A549 (cell line): ENCODE measurements around the gene KCNJ11. TPM values are rescaled to one million over a fixed set of nuclear protein-coding genes. Genes with fewer than 3 reads are reported as not detected.

Experiments
- ATAC-seq, 2 experiments: fragments of 200-7000 bp in 1 of 2; fragments of >200 bp in 1 of 2; cut with Nextera tagmentation in 1 of 2; cut with Tn5 transposase in 1 of 2; 3 replicates each; pipeline versions ENCODE4 v1.8.0 to v1.9.1; 2018 to 2020; ENCODE audit warnings: mild to moderate bottlenecking in 1 of 2, moderate library complexity in 1 of 2
- CTCF ChIA-PET: fragments of 300-600 bp; sonication (Branson Sonifier 250); formaldehyde crosslinking; extraction: SDS; loops from one replicate; lab custom pipeline; 2021; ENCODE audit warnings: antibody characterized with exemption, inconsistent platforms; lab: Yijun Ruan, JAX
- POLR2A ChIA-PET: fragments of 350-600 bp; formaldehyde crosslinking; extraction: SDS; loops from one replicate; lab custom pipeline; 2021; ENCODE audit warnings: antibody characterized with exemption, inconsistent platforms; lab: Yijun Ruan, JAX
- DNase-seq, 2 experiments: peaks; one replicate each; pipeline versions ENCODE4 v3.0.0 to v3.0.0-alpha.2; 2011 to 2016; ENCODE audit warnings: low read depth in 1 of 2, low spot score in 1 of 2
- FAIRE-seq: peaks from 2 replicates; lab custom pipeline; 2011; peaks lifted over from hg19 to GRCh38; lab: Jason Lieb, UNC
- H3K27ac ChIP-seq, 2 experiments: fragments of >200 bp; sonication (Bioruptor Twin); formaldehyde crosslinking; 3 replicates each; pipeline ENCODE4 v1.5.1; 2016 to 2017
- H3K4me1 ChIP-seq: fragments of >200 bp; sonication (Bioruptor Twin); formaldehyde crosslinking; 3 replicates; pipeline ENCODE4 v1.6.1; 2016
- H3K4me2 ChIP-seq: fragments of >200 bp; sonication (Bioruptor Twin); formaldehyde crosslinking; 3 replicates; pipeline ENCODE4 v1.6.1; 2016
- H3K4me3 ChIP-seq: fragments of >200 bp; sonication (Bioruptor Twin); formaldehyde crosslinking; 3 replicates; pipeline ENCODE4 v1.5.1; 2016
- H3K9me3 ChIP-seq: fragments of >200 bp; sonication (Bioruptor Twin); formaldehyde crosslinking; 3 replicates; pipeline ENCODE4 v1.6.1; 2016
- CBX8 ChIP-seq: fragments of 200-600 bp; sonication (generic); IDR thresholded peaks from 2 replicates; pipeline ENCODE4 v1.6.1; 2016
- CEBPB ChIP-seq, 2 experiments: fragments of >200 bp in 1 of 2; sonication (Bioruptor Twin) in 1 of 2; formaldehyde crosslinking in 1 of 2; IDR thresholded peaks; 2 replicates each; pipeline ENCODE4 v1.6.1; 2012 to 2016
- EHMT2 ChIP-seq: fragments of 200-600 bp; sonication (generic); IDR thresholded peaks from 2 replicates; pipeline ENCODE4 v1.6.1; 2016; ENCODE audit warnings: antibody characterized with exemption, low read depth, mild to moderate bottlenecking, moderate library complexity
- ELK1 ChIP-seq: fragments of 150-350 bp; IDR thresholded peaks from 2 replicates; pipeline ENCODE4 v1.6.1; 2014; ENCODE audit warnings: low read depth, mild to moderate bottlenecking, low read length
- EP300 ChIP-seq, 2 experiments: fragments of >200 bp; sonication (Bioruptor Twin); formaldehyde crosslinking; IDR thresholded peaks; 2 replicates in 1 of 2; 3 replicates in 1 of 2; pipeline ENCODE4 v1.6.1; 2016 to 2017
- FOXS1 ChIP-seq: fragments of 250-450 bp; sonication (Bioruptor Pico); IDR thresholded peaks from 2 replicates; pipeline ENCODE4 v1.5.0; 2020; ENCODE audit warnings: mild to moderate bottlenecking, moderate library complexity
- HES2 ChIP-seq: fragments of >200 bp; sonication (Bioruptor Twin); formaldehyde crosslinking; IDR thresholded peaks from 2 replicates; pipeline ENCODE4 v1.6.1; 2016
- HMGXB4 ChIP-seq: fragments of 250-450 bp; sonication (Bioruptor Pico); IDR thresholded peaks from 2 replicates; pipeline ENCODE4 v1.5.0; 2021; ENCODE audit warnings: mild to moderate bottlenecking, moderate library complexity, borderline replicate concordance
- HOXA7 ChIP-seq: fragments of 250-450 bp; sonication (Bioruptor Pico); IDR thresholded peaks from 2 replicates; pipeline ENCODE4 v1.5.0; 2020; ENCODE audit warnings: mild to moderate bottlenecking, moderate library complexity
- HOXB13 ChIP-seq: fragments of 250-450 bp; sonication (Bioruptor Pico); IDR thresholded peaks from 2 replicates; pipeline ENCODE4 v1.5.0; 2020; ENCODE audit warnings: low read depth, mild to moderate bottlenecking, moderate library complexity
- HOXB5 ChIP-seq: fragments of 250-450 bp; sonication (Bioruptor Pico); IDR thresholded peaks from 2 replicates; pipeline ENCODE4 v1.5.0; 2020; ENCODE audit warnings: mild to moderate bottlenecking, moderate library complexity
- JUN ChIP-seq, 2 experiments: fragments of >200 bp; sonication (Bioruptor Twin); formaldehyde crosslinking; IDR thresholded peaks; 2 replicates in 1 of 2; 3 replicates in 1 of 2; pipeline ENCODE4 v1.6.1; 2016 to 2017
- JUNB ChIP-seq: fragments of >200 bp; sonication (Bioruptor Twin); formaldehyde crosslinking; IDR thresholded peaks from 2 replicates; pipeline ENCODE4 v1.6.1; 2016
- KDM1A ChIP-seq: fragments of 200-600 bp; sonication (generic); IDR thresholded peaks from 2 replicates; pipeline ENCODE4 v1.6.1; 2016; ENCODE audit warnings: low read depth, mild to moderate bottlenecking
- KDM5A ChIP-seq: fragments of 200-600 bp; sonication (generic); IDR thresholded peaks from 2 replicates; pipeline ENCODE4 v1.6.1; 2016; ENCODE audit warnings: antibody characterized with exemption, mild to moderate bottlenecking
- MAFK ChIP-seq: fragments of 450-650 bp; IDR thresholded peaks from 2 replicates; pipeline ENCODE4 v1.6.1; 2014; ENCODE audit not compliant: partially characterized antibody
- MAZ ChIP-seq: fragments of 150-350 bp; IDR thresholded peaks from 2 replicates; pipeline ENCODE4 v1.6.1; 2014; ENCODE audit warnings: antibody characterized with exemption, low read depth, low read length, borderline replicate concordance
- NFE2L2 ChIP-seq: fragments of 150-350 bp; conservative IDR thresholded peaks from 2 replicates; pipeline ENCODE4 v1.6.1; 2014; ENCODE audit warnings: low read length
- NPAS2 ChIP-seq: fragments of 250-450 bp; sonication (Bioruptor Pico); IDR thresholded peaks from 2 replicates; pipeline ENCODE4 v1.8.0; 2022; ENCODE audit warnings: mild to moderate bottlenecking, moderate library complexity, borderline replicate concordance
- NR3C1 ChIP-seq: fragments of >200 bp; sonication (Bioruptor Twin); formaldehyde crosslinking; IDR thresholded peaks from 3 replicates; pipeline ENCODE4 v1.6.1; 2017
- PBX3 ChIP-seq: IDR thresholded peaks from 2 replicates; pipeline ENCODE4 v1.6.1; 2012
- POLR2A ChIP-seq: IDR thresholded peaks from 2 replicates; pipeline ENCODE4 v1.6.1; 2012; ENCODE audit warnings: mild to moderate bottlenecking, low read length
- RAD21 ChIP-seq, 2 experiments: fragments of >200 bp in 1 of 2; sonication (Bioruptor Twin) in 1 of 2; formaldehyde crosslinking in 1 of 2; IDR thresholded peaks in 1 of 2; conservative IDR thresholded peaks in 1 of 2; 2 replicates in 1 of 2; 3 replicates in 1 of 2; pipeline ENCODE4 v1.6.1; 2012 to 2018; ENCODE audit warnings: inconsistent platforms in 1 of 2
- RARB ChIP-seq: fragments of 250-450 bp; sonication (Bioruptor Pico); IDR thresholded peaks from 2 replicates; pipeline ENCODE4 v1.8.0; 2021; ENCODE audit warnings: mild to moderate bottlenecking, moderate library complexity
- RCOR1 ChIP-seq: fragments of 150-350 bp; IDR thresholded peaks from 2 replicates; pipeline ENCODE4 v1.6.1; 2014; ENCODE audit warnings: antibody characterized with exemption, low read length, low read depth
- RFX5 ChIP-seq: fragments of 450-650 bp; IDR thresholded peaks from 2 replicates; pipeline ENCODE4 v1.7.1; 2014; ENCODE audit warnings: antibody characterized with exemption, mild to moderate bottlenecking, moderate library complexity
- SMC3 ChIP-seq: fragments of >200 bp; sonication (Bioruptor Twin); formaldehyde crosslinking; IDR thresholded peaks from 3 replicates; pipeline ENCODE4 v1.6.1; 2018; ENCODE audit warnings: inconsistent platforms
- TFCP2L1 ChIP-seq: fragments of 250-450 bp; sonication (Bioruptor Pico); IDR thresholded peaks from 2 replicates; pipeline ENCODE4 v1.5.0; 2021; ENCODE audit warnings: mild to moderate bottlenecking
- ZFP36 ChIP-seq: fragments of 450-650 bp; IDR thresholded peaks from 2 replicates; pipeline ENCODE4 v1.6.1; 2014; ENCODE audit warnings: borderline replicate concordance; ENCODE audit not compliant: partially characterized antibody
- ZNF302 ChIP-seq: fragments of 250-450 bp; sonication (Bioruptor Pico); IDR thresholded peaks from 2 replicates; pipeline ENCODE4 v1.9.0; 2021; ENCODE audit warnings: inconsistent platforms, mild to moderate bottlenecking, moderate library complexity
- WGBS: methylation state at CpG from one replicate; pipeline ENCODE4 v1.1.6; 2017; ENCODE audit errors: missing lambda C conversion rate; 5-methylcytosine and 5-hydroxymethylcytosine counted together
- polyA plus RNA-seq, 4 experiments: library from polyadenylated mRNA; depleted of rRNA in 3 of 4; stranded (reverse); fragments of >200 nt; fragmentation: RNase III in 1 of 4; extraction: RNeasy Plus Mini Kit Qiagen cat#74134 plus additional on column Dnase treatment in 1 of 4; gene quantifications; 2 replicates in 3 of 4; 3 replicates in 1 of 4; pipeline ENCODE4 v1.2.3, GENCODE V29; 2011 to 2017

The KCNJ11 gene
- polyA plus RNA-seq, 2 of the 4 experiments (the other 2 are of a cell fraction) = 0.18 to 0.53 TPM

- Histone ChIP-seq H3K9me3 (no peaks in the 10 kb centered on the region), H3K27ac (peak overlapping the region in 1 of 2 experiments; percentile 80; a peak in 2 of 6 replicates), H3K4me2 (peak overlapping the region; percentile 80), H3K4me3 (peak overlapping the region; percentile 64; the same call in 1 of the 3 replicates), H3K4me1 (0 out of 3 replicates have a peak, but pooled peaks cover 3% of the 10 kb centered on the region)
- POLR2A ChIA-PET = no interaction called here
- 62% methylated on average over 10 of the region's 10 CpGs for WGBS
- FAIRE-seq = no peak
- DNase-seq = no peak
- no peak for TF ChIP-seq HOXB13 (CRISPR knock-in tag)
- no peak for TF ChIP-seq RAD21 (conservative IDR thresholded peaks at IDR 0.05 in 1 of 2, IDR thresholded peaks at IDR 0.05 in 1 of 2)
- no peak for TF ChIP-seq EHMT2
- TF ChIP-seq HMGXB4 (CRISPR knock-in tag) = no peak
- TF ChIP-seq CBX8 = no peak
- no peak for TF ChIP-seq MAZ
- ATAC-seq = no peak
- CTCF ChIA-PET = interaction anchor here (0.6 to 21.5 kb wide), 15 partner anchors 11 to 442 kb away, joined by 3 to 1119 read pairs (median 4); no protein-coding TSS in a partner anchor
These were observed 1.6 kb upstream of the KCNJ11 start for GRCh38 chr11:17389957-17390649.

GRCh38 chr11:17389211-17389956 lies 925 bp upstream of the KCNJ11 start:
- DNase-seq = peak; percentile 70 to 76
- Histone ChIP-seq H3K4me2 (peak overlapping the region; percentile 80), H3K9me3 (no peaks in the 10 kb centered on the region), H3K4me1 (0 out of 3 replicates have a peak, but pooled peaks cover 3% of the 10 kb centered on the region), H3K27ac (peak overlapping the region; percentile 80 to 85), H3K4me3 (peak overlapping the region; percentile 64)
- POLR2A ChIA-PET = no interaction called here
- FAIRE-seq = no peak
- CTCF ChIA-PET = interaction anchor here (0.6 to 21.5 kb wide), 20 partner anchors 11 to 487 kb away, joined by 3 to 1119 read pairs (median 4); partner anchors contain the start of gene ABCC8
- peak; percentile 66 to 73 for ATAC-seq
- 31% methylated on average over 6 of the region's 55 CpGs for WGBS
- no peak for TF ChIP-seq ZNF302 (CRISPR knock-in tag)
- peak; percentile 63 for TF ChIP-seq KDM5A
- no peak for TF ChIP-seq RCOR1
- peak; percentile 85 for TF ChIP-seq SMC3
- no peak for TF ChIP-seq NFE2L2
- TF ChIP-seq CBX8 = no peak
- no peak for TF ChIP-seq NPAS2 (CRISPR knock-in tag)
- TF ChIP-seq TFCP2L1 (CRISPR knock-in tag) = no peak
- no peak for TF ChIP-seq ELK1
- no peak for TF ChIP-seq RARB
- TF ChIP-seq EP300 (IDR thresholded peaks at IDR 0.05) = no peak
- TF ChIP-seq RAD21 (conservative IDR thresholded peaks at IDR 0.05 in 1 of 2, IDR thresholded peaks at IDR 0.05 in 1 of 2) = peak; percentile 9 to 71; a peak in 3 of 5 replicates
- peak in 1 of 2 experiments; percentile 54; a peak in 2 of 5 replicates for TF ChIP-seq JUN (IDR thresholded peaks at IDR 0.05)
- no peak for TF ChIP-seq PBX3
- no peak for TF ChIP-seq POLR2A
- no peak for TF ChIP-seq HMGXB4 (CRISPR knock-in tag)
- no peak for TF ChIP-seq FOXS1 (CRISPR knock-in tag)
- no peak for TF ChIP-seq ZFP36
- no peak for TF ChIP-seq HOXA7
- no peak for TF ChIP-seq JUNB
- no peak for TF ChIP-seq HES2
- TF ChIP-seq EHMT2 = no peak
- no peak for TF ChIP-seq CEBPB (IDR thresholded peaks at IDR 0.05)
- no peak for TF ChIP-seq HOXB5 (CRISPR knock-in tag)
- TF ChIP-seq KDM1A = no peak
- TF ChIP-seq NR3C1 = no peak
- TF ChIP-seq RFX5 = no peak
- no peak for TF ChIP-seq MAFK
- TF ChIP-seq HOXB13 (CRISPR knock-in tag) = no peak
